Tibial nerve (tissue), 4 donors: Measurements from ENCODE around the gene SIRT3. TPM values are rescaled to one million over a fixed set of nuclear protein-coding genes. Genes with fewer than 3 reads are reported as not detected.

Experiments
- DNase-seq, 2 donors: peaks; one replicate each; pipeline ENCODE4 v3.0.0-alpha.2; 2019; ENCODE audit warnings: low spot score in 2 of 2
- H3K27ac ChIP-seq, 4 donors: fragments of 200-600 bp; sonication (generic) in 3 of 4; one replicate each; pipeline ENCODE4 v1.5.1; 2017 to 2019; ENCODE audit warnings: mild to moderate bottlenecking in 1 of 4
- H3K27me3 ChIP-seq, 2 donors: fragments of 200-600 bp; sonication (generic) in 1 of 2; one replicate each; pipeline versions ENCODE4 v1.5.1 to v1.6.0; 2017 to 2019
- H3K36me3 ChIP-seq, 3 donors: fragments of 200-600 bp; sonication (generic); one replicate each; pipeline ENCODE4 v1.5.1; 2018 to 2019
- H3K4me1 ChIP-seq, 4 donors: fragments of 200-600 bp; sonication (generic) in 3 of 4; one replicate each; pipeline ENCODE4 v1.5.1; 2017 to 2019
- H3K4me3 ChIP-seq, 4 donors: fragments of 200-600 bp; sonication (generic) in 3 of 4; one replicate each; pipeline ENCODE4 v1.5.1; 2017 to 2019; ENCODE audit warnings: mild to moderate bottlenecking in 1 of 4, moderate library complexity in 1 of 4
- H3K9me3 ChIP-seq, 4 donors: fragments of 200-600 bp; sonication (generic) in 3 of 4; one replicate each; pipeline ENCODE4 v1.5.1; 2017 to 2019
- CTCF ChIP-seq, 5 experiments: fragments of 200-600 bp in 3 of 5; fragments of 450-650 bp in 2 of 5; sonication (generic) in 3 of 5; IDR thresholded peaks; one replicate each; pipeline ENCODE4 v1.5.1; 2016 to 2019; ENCODE audit warnings: antibody characterized with exemption in 5 of 5, mild to moderate bottlenecking in 3 of 5, moderate library complexity in 2 of 5
- EP300 ChIP-seq, 2 donors: sonication (generic); formaldehyde crosslinking; IDR thresholded peaks; one replicate each; pipeline ENCODE4 v1.6.1; 2017; ENCODE audit warnings: antibody characterized with exemption in 2 of 2, mild to moderate bottlenecking in 1 of 2
- POLR2A ChIP-seq, 2 donors: fragments of 450-650 bp; IDR thresholded peaks; one replicate each; pipeline ENCODE4 v1.6.1; 2017; ENCODE audit warnings: antibody characterized with exemption in 2 of 2, mild to moderate bottlenecking in 2 of 2, moderate library complexity in 2 of 2
- WGBS, 2 donors: methylation state at CpG; one replicate each; pipeline ENCODE4 v1.1.5; 2018; 5-methylcytosine and 5-hydroxymethylcytosine counted together
- total RNA-seq, 4 donors: library from RNA; depleted of rRNA; stranded (reverse); fragments of >200 nt; gene quantifications; one replicate each; pipeline ENCODE4 v1.1.0, GENCODE V29; 2016

SIRT3 gene
- total RNA-seq, 4 donors from 2014 or later: 14.9 to 23.4 (median 17.5) TPM

DNA sequence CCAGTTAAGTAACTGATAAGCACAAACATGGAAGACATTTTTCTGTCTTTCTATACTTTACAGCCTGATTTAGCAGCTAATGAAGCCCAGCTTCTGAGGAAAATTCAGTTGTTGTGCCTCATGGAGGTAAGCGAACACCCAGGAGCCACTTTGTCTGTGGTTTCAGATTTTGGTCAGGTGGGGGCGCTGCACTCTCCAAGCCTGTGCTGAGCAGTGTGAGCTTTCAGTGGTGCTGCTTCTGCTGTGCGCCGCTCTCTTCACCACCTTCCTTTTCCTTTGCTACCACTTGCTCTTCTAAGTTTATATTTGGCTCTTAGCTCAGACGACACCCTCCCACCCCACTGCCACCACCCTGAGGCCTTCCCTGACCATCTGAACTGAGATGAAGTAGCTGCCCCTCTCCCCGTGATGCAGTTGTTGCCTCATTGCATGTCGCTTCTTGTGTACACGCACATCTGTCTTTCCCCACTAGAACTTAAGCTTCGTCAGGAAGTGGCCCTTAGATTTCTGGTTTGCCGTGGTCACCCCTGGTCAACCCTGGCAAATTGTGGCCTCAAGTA lies 14.7 kb upstream of the SIRT3 start:
- TF ChIP-seq EP300 (IDR thresholded peaks at IDR 0.05) (peak in 1 of 2 donors; percentile 15), CTCF (IDR thresholded peaks at IDR 0.05) (peak; percentile 48 to 70 (median 62)), POLR2A (IDR thresholded peaks at IDR 0.05) (no peak)
- Histone ChIP-seq H3K36me3 (peaks cover 0 to 81% (median 45%) of the 10 kb centered on the region in 3 donors), H3K9me3 (no peaks in the 10 kb centered on the region), H3K27ac (no peak overlapping the region), H3K4me1 (peaks cover 0 to 9% (median 0%) of the 10 kb centered on the region in 4 donors), H3K4me3 (no peak overlapping the region), H3K27me3 (no peaks in the 10 kb centered on the region)
- peak; percentile 52 to 70 for DNase-seq
- 70 to 71% methylated on average over 10 of the region's 10 CpGs for WGBS, 2 donors

- peaks cover 0 to 9% (median 0%) of the 10 kb centered on the region in 4 donors for H3K4me1 ChIP-seq
- no peak overlapping the region for H3K27ac ChIP-seq
- H3K9me3 ChIP-seq: no peaks in the 10 kb centered on the region
- WGBS, 2 donors: 86 to 87% methylated on average over 5 of the region's 5 CpGs
- TF ChIP-seq EP300 (IDR thresholded peaks at IDR 0.05): no peak
- no peak for TF ChIP-seq POLR2A (IDR thresholded peaks at IDR 0.05)
- no peak for TF ChIP-seq CTCF (IDR thresholded peaks at IDR 0.05)
- no peak for DNase-seq
- H3K36me3 ChIP-seq: peaks cover 0 to 85% (median 47%) of the 10 kb centered on the region in 3 donors
- no peak overlapping the region for H3K4me3 ChIP-seq
- H3K27me3 ChIP-seq: no peaks in the 10 kb centered on the region
Measured at GRCh38 chr11:250274-250673, 14.1 kb upstream of the SIRT3 start.

- WGBS, 2 donors: 76 to 81% methylated on average over 8 of the region's 8 CpGs
- Histone ChIP-seq H3K9me3 (no peaks in the 10 kb centered on the region), H3K36me3 (peaks cover 0 to 97% (median 47%) of the 10 kb centered on the region in 3 donors), H3K4me1 (peaks cover 0 to 9% (median 0%) of the 10 kb centered on the region in 4 donors), H3K27me3 (no peaks in the 10 kb centered on the region), H3K27ac (no peak overlapping the region), H3K4me3 (no peak overlapping the region)
- TF ChIP-seq CTCF (IDR thresholded peaks at IDR 0.05): no peak
- TF ChIP-seq EP300 (IDR thresholded peaks at IDR 0.05): no peak
- no peak for TF ChIP-seq POLR2A (IDR thresholded peaks at IDR 0.05)
- DNase-seq: no peak
Measured at GRCh38 chr11:249062-249461, 12.9 kb upstream of the SIRT3 start.

GRCh38 chr11:244376-244775 lies 8.2 kb upstream of the SIRT3 start:
- Histone ChIP-seq H3K4me1 (peaks cover 0 to 3% (median 0%) of the 10 kb centered on the region in 4 donors), H3K9me3 (no peaks in the 10 kb centered on the region), H3K36me3 (peaks cover 0 to 97% (median 36%) of the 10 kb centered on the region in 3 donors), H3K27ac (no peak overlapping the region), H3K4me3 (no peak overlapping the region), H3K27me3 (no peaks in the 10 kb centered on the region)
- WGBS, 2 donors: 93 to 97% methylated on average over 2 of the region's 2 CpGs
- no peak for DNase-seq
- TF ChIP-seq POLR2A (IDR thresholded peaks at IDR 0.05) (no peak), EP300 (IDR thresholded peaks at IDR 0.05) (no peak), CTCF (IDR thresholded peaks at IDR 0.05) (no peak)

DNA sequence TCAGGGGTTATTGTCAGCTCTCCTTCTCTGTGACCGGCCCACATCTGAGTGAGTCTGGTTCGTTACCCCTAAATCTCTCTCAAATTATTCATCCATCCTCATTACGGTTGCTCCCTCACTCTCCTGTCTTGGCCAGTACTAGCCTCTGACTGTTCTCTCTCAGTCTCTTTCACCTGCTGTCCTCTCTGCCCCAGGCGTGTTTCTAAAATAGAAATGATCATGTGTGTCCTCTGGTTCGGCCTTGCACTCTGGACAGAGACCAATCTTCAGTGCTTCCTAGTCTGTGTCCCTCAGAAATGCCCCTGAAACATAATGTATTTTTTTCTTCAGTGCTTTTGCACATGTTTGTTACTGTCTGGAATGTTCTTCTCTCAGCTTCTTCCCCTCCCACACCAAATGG lies 5.5 kb upstream of the SIRT3 start:
- Histone ChIP-seq H3K4me3 (no peak overlapping the region), H3K9me3 (no peaks in the 10 kb centered on the region), H3K27me3 (no peaks in the 10 kb centered on the region), H3K4me1 (peaks cover 0 to 25% (median 13%) of the 10 kb centered on the region in 4 donors), H3K27ac (no peak overlapping the region), H3K36me3 (peaks cover 0 to 72% (median 12%) of the 10 kb centered on the region in 3 donors)
- no peak for TF ChIP-seq CTCF (IDR thresholded peaks at IDR 0.05)
- TF ChIP-seq POLR2A (IDR thresholded peaks at IDR 0.05): no peak
- TF ChIP-seq EP300 (IDR thresholded peaks at IDR 0.05): no peak
- DNase-seq: no peak
- WGBS, 2 donors: 85 to 89% methylated on average over 5 of the region's 5 CpGs
